Endothelial cell of umbilical vein (primary cell): ENCODE results near the gene PCDH11Y. TPM values are rescaled to one million over a fixed set of nuclear protein-coding genes. Genes with fewer than 3 reads are reported as not detected.
"Not testable (repeated sequence)": the region's sequence is repeated elsewhere in the genome, so short reads cannot be mapped to it uniquely, and the experiment has no call there.

Experiments used
- BruUV-seq: library from RNA; stranded (reverse); fragments of 400-500 nt; replicated peaks from 2 replicates; lab custom pipeline; 2021; lab: Mats Ljungman, UMichigan
- CTCF ChIA-PET: fragments of 300-600, 350-600 bp; sonication (Branson Sonifier 250); formaldehyde crosslinking; loops from one replicate; lab custom pipeline; 2021; ENCODE audit warnings: antibody characterized with exemption, inconsistent platforms; lab: Charles Lee
- POLR2A ChIA-PET: fragments of 300-600, 350-600 bp; sonication (Branson Sonifier 250); formaldehyde crosslinking; loops from one replicate; lab custom pipeline; 2021; ENCODE audit warnings: antibody characterized with exemption, inconsistent platforms; lab: Charles Lee
- DNase-seq: peaks from one replicate; pipeline ENCODE4 v3.0.0-alpha.2; 2011; ENCODE audit warnings: low read depth, low spot score
- FAIRE-seq: peaks from 2 replicates; lab custom pipeline; 2011; peaks lifted over from hg19 to GRCh38; lab: Jason Lieb, UNC
- H2AFZ ChIP-seq: 2 replicates; pipeline ENCODE4 v1.6.0; 2012; ENCODE audit warnings: low read depth, low read length, control low read depth, inconsistent platforms
- H3K27ac ChIP-seq: 2 replicates; pipeline ENCODE4 v1.5.1; 2011; ENCODE audit warnings: low read depth, mild to moderate bottlenecking, control low read depth, low read length, moderate library complexity; ENCODE audit not compliant: insufficient read depth
- H3K27me3 ChIP-seq, 2 experiments: 2 replicates each; pipeline versions ENCODE4 v1.6.0 to v1.6.1; 2011; ENCODE audit warnings: low read length in 2 of 2, mixed read lengths in 1 of 2; ENCODE audit not compliant: control insufficient read depth in 2 of 2, insufficient read depth in 2 of 2
- H3K36me3 ChIP-seq, 2 experiments: 2 replicates in 1 of 2; 3 replicates in 1 of 2; pipeline ENCODE4 v1.5.1; 2011; ENCODE audit warnings: low read length in 2 of 2, mild to moderate bottlenecking in 1 of 2, moderate library complexity in 1 of 2; ENCODE audit not compliant: control insufficient read depth in 2 of 2, insufficient read depth in 2 of 2; ENCODE audit errors: extremely low read depth in 1 of 2
- H3K4me1 ChIP-seq: 3 replicates; pipeline ENCODE4 v1.5.1; 2011; ENCODE audit warnings: mild to moderate bottlenecking, low read length; ENCODE audit not compliant: control insufficient read depth, insufficient read depth; ENCODE audit errors: extremely low read depth
- H3K4me2 ChIP-seq: 2 replicates; pipeline ENCODE4 v1.6.1; 2011; ENCODE audit warnings: low read length, control low read depth, mixed read lengths; ENCODE audit not compliant: insufficient read depth
- H3K4me3 ChIP-seq, 3 experiments: fragments of 200-600 bp in 1 of 3; sonication (generic), shearing (Covaris generic) in 1 of 3; replicated peaks in 1 of 3; 2 replicates each; pipeline ENCODE4 v1.5.1; 2011 to 2016; ENCODE audit warnings: control low read depth in 3 of 3, low read length in 3 of 3, mild to moderate bottlenecking in 2 of 3, inconsistent platforms in 1 of 3, low read depth in 1 of 3, moderate library complexity in 1 of 3; ENCODE audit not compliant: insufficient read depth in 1 of 3
- H3K79me2 ChIP-seq: 2 replicates; pipeline ENCODE4 v1.6.0; 2012; ENCODE audit warnings: low read length, inconsistent platforms; ENCODE audit not compliant: control insufficient read depth, insufficient read depth
- H3K9ac ChIP-seq: replicated peaks from 2 replicates; pipeline ENCODE3; 2011; ENCODE audit warnings: low read length, control low read depth; ENCODE audit not compliant: insufficient read depth; ENCODE audit errors: extremely low read depth
- H3K9me1 ChIP-seq: replicated peaks from 3 replicates; pipeline ENCODE4 v1.6.0; 2011; ENCODE audit warnings: mild to moderate bottlenecking, low read length; ENCODE audit not compliant: control insufficient read depth, insufficient read depth; ENCODE audit errors: extremely low read depth
- H3K9me3 ChIP-seq: replicated peaks from 2 replicates; pipeline ENCODE4 v1.5.1; 2012; ENCODE audit warnings: low read length, inconsistent platforms; ENCODE audit not compliant: control insufficient read depth, insufficient read depth
- H4K20me1 ChIP-seq: replicated peaks from 2 replicates; pipeline ENCODE3; 2011; ENCODE audit warnings: mild to moderate bottlenecking, low read length; ENCODE audit not compliant: control insufficient read depth, insufficient read depth; ENCODE audit errors: extremely low read depth
- dilution Hi-C: fragments of 300-500 bp; cut with MboI; formaldehyde crosslinking; loops from one replicate; pipeline ENCODE4 v1.15.0; 2019; ENCODE audit warnings: low sequenced_read_pairs; ENCODE audit not compliant: extremely low pct_ligation_motif_present
- intact Hi-C: fragments of 100-400 bp; cut with micrococcal nuclease; formaldehyde crosslinking; loops from one replicate; pipeline ENCODE4 v1.10.0; 2022
- polyA plus RNA-seq, 4 experiments: library from polyadenylated mRNA; depleted of rRNA in 3 of 4; stranded (reverse) in 3 of 4; unstranded in 1 of 4; fragments of >200 nt; gene quantifications; 2 replicates each; pipeline versions ENCODE4 v1.2.1 to v1.2.3, GENCODE V29; 2011 to 2012; ENCODE audit warnings: missing spikeins in 1 of 4
- total RNA-seq: library from RNA; stranded (reverse); gene quantifications from 2 replicates; pipeline ENCODE4 v1.2.3, GENCODE V29; 2021

Gene PCDH11Y
- total and polyA plus RNA-seq, 2 donors (not counting 3 experiments of a cell fraction or from before 2014, with no cell fraction given) = not detected

DNA sequence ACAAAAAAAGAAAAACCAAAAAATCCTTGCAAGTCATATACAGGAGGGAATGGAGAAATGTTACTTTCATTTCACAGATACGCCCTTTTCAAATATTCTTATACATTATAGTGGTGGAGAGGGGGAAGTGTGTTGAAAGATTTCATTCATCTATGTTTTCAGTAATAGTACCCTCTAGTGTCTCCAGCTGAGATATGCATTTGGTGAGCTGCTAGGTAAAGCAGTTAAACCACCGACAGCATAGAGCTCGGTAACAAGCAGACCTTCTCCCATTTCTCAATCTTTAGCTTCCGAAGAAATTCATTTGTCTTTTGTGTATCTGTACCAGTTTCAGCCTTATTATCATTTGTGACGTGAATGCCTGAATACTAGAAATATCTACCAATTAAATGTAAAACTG, 5.2 kb upstream of the PCDH11Y start:
- H3K9me3 ChIP-seq, POLR2A ChIA-PET, H3K4me3 ChIP-seq, CTCF ChIA-PET, FAIRE-seq, DNase-seq, H3K36me3 ChIP-seq, BruUV-seq, intact Hi-C loops, H3K27me3 ChIP-seq, H3K9me1 ChIP-seq, H3K27ac ChIP-seq, H3K4me2 ChIP-seq, H3K4me1 ChIP-seq, H3K9ac ChIP-seq, dilution Hi-C loops, H4K20me1 ChIP-seq, H2AFZ ChIP-seq, H3K79me2 ChIP-seq: not testable (repeated sequence)

GRCh38 chrY:5002476-5003184, 2.5 kb downstream of the PCDH11Y start:
- H4K20me1 ChIP-seq, H3K27ac ChIP-seq, H3K36me3 ChIP-seq, H3K9me3 ChIP-seq, H2AFZ ChIP-seq, H3K4me1 ChIP-seq, DNase-seq, BruUV-seq, dilution Hi-C loops, CTCF ChIA-PET, H3K79me2 ChIP-seq, H3K4me2 ChIP-seq, H3K27me3 ChIP-seq, FAIRE-seq, H3K4me3 ChIP-seq, POLR2A ChIA-PET, H3K9ac ChIP-seq, H3K9me1 ChIP-seq, intact Hi-C loops: not testable (repeated sequence)

DNA sequence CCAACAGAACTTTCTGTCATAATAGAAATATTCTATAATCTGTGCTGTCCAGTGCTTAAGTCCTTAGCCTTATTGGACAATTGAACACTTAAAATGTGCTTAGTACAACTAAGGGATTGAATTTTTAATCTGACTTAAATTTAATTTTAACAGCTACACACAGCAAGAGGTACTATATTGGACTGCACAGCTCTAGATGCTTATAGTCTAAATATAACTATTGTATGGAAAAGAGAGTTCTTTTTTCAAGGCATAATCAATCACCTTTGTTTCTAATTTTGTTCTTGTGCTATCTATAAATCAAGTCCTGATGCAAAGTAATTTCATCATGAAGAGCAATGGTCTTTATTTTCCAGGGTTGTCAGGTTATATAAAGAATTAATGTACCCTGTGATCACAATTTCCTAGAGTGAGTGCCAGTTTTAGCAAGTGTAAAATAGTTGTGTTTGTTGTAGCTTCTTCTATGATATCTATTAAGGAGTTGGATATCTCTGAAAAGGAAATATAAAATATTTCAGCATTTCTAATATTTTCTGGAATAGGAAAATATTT, 39.0 kb downstream of the PCDH11Y start:
- H3K9ac ChIP-seq, H3K4me2 ChIP-seq, dilution Hi-C loops, H3K79me2 ChIP-seq, H3K4me1 ChIP-seq, H3K9me3 ChIP-seq, H3K36me3 ChIP-seq, DNase-seq, H3K27me3 ChIP-seq, FAIRE-seq, POLR2A ChIA-PET, H3K4me3 ChIP-seq, H2AFZ ChIP-seq, H4K20me1 ChIP-seq, intact Hi-C loops, CTCF ChIA-PET, H3K27ac ChIP-seq, H3K9me1 ChIP-seq, BruUV-seq: not testable (repeated sequence)

DNA sequence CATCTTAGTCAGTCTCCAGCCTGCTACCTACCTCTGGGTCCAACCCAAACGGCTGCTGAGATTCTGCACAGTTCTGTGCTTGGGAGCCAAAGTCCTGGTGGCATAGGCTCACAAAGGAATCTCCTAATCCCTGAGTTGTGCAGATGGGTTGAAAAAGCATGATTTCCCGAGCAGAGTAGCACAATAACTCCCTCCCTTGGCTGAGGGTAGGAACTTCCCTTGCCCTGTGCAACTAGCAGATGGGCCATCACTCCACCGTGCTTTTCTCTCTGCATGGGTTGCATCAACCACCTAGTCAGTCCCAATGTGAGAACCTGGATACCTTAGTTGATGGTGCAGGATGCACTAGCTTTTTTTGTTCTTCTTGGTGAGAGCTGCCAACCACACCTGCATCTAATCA, 82.9 kb downstream of the PCDH11Y start:
- H3K36me3 ChIP-seq, FAIRE-seq, H3K4me2 ChIP-seq, H3K4me3 ChIP-seq, H3K79me2 ChIP-seq, H3K9me1 ChIP-seq, H4K20me1 ChIP-seq, dilution Hi-C loops, DNase-seq, POLR2A ChIA-PET, H3K4me1 ChIP-seq, H3K27ac ChIP-seq, H3K27me3 ChIP-seq, H3K9me3 ChIP-seq, H3K9ac ChIP-seq, BruUV-seq, H2AFZ ChIP-seq, intact Hi-C loops, CTCF ChIA-PET: not testable (repeated sequence)
